Activated CD8-positive, alpha-beta memory T cell treated with anti-CD3 and anti-CD28 coated beads, Interleukin-2, amount 50 U/mL, for 24 hours (primary cell): ENCODE results near the gene BPI.
"Not testable (repeated sequence)": the region's sequence is repeated elsewhere in the genome, so short reads cannot be mapped to it uniquely, and the experiment has no call there.

Experiments used
- DNase-seq: peaks from one replicate; pipeline ENCODE4 v3.0.0-alpha.2; 2020; ENCODE audit errors: extremely low read depth

The BPI gene

DNA sequence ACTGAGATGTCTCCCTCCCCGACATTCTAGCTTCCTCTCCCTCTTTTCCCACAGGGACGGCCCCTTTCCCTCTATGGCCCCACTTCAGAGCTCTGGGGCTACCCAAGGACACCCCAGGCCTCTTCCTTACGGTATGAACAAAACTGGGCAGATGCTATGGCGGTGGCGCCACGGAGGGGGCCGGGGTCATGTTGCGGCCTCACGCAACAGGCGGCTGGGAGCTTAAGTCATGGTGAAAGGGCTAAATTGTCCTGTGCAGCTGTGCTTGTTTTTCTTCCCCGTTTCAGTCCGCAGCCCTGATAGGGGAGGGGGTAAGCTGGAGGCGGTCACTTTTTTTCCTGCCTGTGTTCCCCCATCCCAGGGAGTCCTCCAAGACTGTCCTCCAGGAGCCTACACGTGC lies 25.8 kb upstream of the BPI start:
- no peak for DNase-seq

DNA sequence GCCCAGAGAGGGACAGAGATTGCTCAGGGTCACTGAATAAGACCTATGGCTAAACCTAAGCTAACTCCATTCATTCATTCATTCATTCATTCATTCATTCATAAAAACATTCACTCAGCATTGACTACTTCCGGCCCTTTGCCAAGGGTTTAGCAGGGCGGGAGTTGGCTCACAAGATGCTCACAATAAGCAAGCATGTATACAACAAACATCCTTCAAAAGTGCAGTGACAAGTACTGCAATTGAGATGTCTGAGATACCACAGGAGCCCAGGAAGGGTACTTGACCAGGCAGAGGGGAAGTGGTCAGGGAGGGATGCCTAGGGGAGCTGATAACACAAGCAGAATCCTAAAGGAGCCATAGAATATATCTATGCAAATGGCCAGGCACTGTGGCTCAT lies 25.2 kb upstream of the BPI start:
- DNase-seq, result no peak

DNA sequence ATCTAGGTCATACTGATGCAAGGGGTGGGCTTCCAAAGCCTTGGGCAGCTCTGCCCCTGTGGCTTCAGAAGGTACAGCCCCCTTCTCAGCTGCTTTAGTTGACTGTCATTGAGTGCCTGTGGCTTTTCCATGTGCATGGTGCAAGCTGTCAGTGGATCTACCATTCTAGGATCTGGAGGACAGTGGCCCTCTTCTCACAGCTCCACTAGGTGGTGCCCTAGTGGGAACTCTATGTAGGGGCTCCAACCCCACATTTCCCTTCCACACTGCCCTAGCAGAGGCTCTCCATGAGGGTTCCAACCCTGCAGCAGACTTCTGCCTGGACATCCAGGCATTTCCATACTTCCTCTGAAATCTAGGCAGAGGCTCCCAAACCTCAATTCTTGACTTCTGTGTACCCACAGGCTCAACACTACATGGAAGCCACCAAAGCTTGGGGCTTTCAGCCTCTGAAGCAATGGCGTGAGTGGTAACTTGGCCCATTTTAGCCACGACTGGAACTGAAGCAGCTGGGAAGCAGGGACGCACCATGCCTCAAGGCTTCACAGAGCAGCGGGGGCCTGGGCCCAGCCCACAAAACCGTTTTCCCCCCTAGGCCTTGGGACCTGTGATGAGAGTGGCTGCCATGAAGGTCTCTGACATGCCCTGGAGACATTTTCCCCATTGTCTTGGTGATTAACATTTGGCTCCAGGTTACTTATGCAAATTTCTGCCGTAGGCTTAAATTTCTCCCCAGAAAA lies 22.6 kb upstream of the BPI start:
- not testable (repeated sequence) for DNase-seq

DNA sequence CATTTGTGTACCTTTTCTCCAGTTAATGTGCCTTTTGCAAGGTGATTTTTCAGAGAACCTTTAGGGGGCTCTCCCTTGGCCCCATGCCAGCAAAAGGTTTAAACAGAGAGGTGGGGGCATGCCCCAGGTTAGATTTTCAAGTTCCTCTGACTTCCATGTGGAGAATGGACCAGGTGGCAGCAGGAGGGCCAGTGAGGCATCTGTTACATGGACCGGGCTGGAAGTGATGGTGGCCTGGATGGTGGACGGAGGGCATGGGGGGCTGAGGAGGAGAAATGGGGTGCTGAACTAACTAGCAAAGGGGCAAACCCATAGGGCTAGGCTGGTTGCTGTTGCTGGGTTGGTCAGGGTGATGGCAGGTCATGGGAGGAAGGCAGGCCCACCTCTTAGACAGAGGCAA lies 20.7 kb upstream of the BPI start:
- DNase-seq, result no peak

DNA sequence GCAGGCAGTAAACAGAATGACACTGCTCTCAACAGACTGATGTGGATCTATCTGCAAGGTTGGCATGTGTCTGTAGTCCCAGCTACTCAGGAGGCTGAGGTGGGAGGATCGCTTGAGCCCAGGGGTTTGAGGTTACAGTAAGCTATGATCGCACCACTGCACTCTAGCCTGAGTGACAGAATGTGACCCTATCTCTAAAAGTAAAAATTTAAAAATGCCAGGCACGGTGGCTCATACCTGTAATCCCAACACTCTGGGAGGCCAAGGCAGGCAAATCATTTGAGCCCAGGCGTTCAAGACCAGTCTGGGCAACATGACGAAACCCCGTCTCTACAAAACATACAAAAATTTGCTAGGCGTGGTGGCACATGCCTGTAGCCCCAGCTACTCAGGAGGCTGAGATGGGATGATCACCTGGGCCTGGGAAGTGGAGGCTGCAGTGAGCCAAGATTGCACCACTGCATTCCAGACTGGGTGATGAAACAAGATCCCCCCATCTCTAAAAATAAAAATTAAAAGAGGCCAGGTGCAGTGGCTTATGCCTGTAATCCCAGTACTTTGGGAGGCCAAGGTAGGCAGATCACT lies 19.8 kb upstream of the BPI start:
- not testable (repeated sequence) for DNase-seq

DNA sequence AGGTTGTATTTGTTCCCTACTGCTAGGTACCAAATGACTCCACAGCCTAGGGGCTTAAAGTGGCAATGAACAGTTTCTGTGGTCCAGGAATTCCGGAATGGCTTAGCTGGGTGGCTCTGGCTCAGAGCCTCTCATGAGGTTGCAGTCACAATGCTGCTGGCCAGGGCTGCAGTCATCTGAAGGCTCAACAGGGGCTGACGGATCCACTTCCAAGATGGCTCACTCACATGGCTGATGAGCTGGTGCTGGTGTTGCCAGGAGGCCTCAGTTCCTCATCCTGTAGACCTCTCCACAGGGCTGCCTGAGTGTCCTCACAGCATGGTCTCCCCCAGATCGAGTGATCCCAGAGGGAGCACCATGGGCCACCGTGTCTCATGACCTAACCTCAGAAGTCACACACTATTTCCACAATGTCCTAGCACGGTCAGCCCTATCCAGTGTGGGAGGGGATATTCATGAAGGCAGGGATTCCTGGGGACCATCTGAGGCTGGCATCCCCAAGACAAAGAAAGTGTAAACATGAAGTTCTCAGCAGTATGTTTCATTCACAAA lies 19.0 kb upstream of the BPI start:
- no peak for DNase-seq

DNA sequence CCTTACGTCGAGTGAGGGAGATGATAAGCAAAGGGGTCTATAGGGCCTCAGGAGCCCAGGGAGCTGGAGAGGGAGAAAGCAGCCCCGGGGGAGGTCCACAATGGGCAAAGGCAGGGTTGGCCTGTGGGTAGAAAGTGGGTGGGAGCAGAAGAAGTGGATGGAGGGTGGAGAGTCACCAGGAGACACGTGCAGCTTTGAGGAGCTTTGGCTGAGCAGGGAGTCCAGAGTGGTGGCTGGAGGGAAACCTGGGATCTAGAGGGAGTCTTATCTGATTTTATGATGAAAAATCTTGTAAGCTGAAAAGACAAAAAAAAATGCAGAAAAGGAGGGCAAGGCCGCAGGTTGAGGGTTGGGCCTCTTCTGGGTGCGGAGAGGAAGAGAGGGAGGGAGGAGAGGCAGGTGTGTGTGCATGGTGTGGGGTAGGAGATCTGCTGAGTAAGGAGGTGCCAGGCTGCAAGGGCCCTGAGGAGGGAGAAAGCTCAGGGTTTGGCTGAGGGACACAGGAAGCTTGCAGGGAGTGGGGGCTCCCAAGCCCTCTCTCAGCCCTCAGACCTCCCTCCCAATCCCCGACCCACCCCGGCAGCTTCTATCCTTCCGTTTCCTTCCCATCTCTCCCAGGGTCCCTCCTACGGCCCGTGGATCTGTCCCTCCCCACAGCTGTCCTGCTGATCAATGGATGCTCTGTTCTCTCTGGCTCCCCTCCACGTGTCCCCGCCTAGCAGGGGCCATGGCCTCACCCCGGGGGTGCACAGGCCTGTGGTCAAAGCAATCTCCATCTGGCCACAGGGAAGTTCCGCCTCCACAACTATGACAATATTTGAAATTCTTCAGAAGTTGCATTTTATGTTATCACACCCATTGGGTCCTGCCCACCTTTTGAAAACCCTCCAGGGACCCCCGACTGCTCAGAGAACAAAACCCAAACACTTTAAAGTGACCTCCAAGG lies 17.1 kb upstream of the BPI start:
- DNase-seq, result no peak

DNA sequence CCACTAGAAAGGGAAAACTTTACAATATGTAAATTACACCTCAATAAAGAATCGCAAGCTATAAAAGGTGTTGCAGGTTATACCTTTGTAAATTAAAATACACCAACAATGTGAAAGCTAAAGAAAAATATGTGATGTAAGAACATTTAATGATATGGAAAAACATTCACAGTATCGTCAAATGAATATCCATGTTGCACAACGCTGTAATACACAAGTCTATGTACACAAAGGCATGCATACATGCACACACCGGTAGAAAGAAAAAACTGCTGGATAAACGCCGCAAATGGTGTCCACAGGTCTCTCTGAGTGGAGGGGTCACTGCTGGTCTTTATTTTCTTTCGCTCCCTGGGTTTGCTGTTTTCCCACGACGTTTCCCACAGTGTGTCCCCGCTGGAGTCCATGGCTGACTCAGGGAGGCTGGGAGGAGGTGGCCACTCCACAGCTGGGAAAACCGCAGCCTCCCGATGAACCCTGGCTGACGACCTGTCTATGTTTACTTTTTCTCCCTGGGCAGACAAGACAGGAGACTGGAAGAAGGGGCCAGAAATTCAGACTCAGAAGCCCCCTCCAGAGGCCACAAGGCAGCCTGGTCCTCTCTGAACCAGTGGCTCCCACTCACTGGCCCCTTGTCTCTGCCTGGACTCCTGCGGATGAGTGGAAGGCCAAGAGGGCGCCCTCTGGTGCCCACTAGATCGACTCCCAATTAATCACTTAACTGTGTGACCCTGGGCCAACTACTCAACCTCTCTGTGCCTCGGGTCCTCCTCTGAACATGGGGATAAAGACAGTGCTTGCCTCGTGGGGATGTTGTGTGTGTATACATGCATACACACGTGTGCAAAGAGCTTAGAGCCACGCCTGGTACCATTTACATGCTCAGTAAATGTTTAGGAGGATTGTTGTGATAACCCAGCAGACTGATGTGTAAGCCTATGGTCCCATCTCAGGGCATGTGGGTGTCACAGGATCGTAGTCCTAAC lies 12.8 kb upstream of the BPI start:
- no peak for DNase-seq

DNA sequence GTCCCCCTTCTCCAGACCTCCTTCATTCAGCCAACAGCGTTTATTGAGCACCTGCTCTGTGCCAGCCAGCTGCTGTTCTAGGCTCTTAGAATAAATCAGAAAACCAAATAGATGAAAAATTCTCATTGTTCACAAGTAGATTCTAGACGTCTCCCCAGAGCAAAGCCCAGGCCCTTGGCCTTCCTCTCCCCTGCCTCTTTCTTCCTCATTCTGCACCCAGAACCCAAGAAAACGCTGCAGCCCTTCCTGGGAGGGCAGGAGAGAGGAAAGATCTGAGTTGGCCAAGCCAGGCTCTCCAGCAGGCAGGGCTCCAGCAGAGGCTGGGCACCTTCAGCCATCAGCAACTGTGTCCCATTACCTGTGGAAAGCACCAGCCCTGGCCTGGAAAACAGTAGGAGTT lies 12.0 kb upstream of the BPI start:
- DNase-seq, result no peak

DNA sequence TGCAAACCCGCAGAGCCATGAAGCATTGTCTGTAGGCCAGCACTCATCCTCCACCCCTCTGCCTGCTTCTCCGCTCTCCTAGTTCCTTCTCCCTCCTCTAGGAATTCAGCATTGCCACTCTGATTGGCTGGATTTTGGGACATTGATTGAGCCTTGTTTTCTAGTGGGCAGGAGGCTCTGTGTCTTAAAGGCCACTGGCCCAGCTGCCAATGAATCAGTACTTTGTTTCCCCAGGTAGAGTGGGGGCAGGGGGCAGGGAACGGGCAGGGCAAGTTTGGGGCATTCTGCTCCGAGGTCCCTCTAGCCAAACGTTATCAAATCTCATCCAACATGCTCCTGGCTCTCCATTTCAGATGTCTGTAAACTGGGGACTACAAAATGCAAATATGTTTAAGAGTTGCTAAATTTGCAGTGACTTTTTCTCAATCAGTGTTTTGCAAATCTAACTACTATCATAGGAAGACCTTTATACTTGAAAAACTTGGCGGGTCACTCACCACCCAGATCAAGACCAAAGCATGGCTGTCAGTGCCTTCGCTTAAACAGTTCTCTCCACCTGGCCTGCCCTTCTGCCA lies 10.4 kb upstream of the BPI start:
- DNase-seq, result no peak

DNA sequence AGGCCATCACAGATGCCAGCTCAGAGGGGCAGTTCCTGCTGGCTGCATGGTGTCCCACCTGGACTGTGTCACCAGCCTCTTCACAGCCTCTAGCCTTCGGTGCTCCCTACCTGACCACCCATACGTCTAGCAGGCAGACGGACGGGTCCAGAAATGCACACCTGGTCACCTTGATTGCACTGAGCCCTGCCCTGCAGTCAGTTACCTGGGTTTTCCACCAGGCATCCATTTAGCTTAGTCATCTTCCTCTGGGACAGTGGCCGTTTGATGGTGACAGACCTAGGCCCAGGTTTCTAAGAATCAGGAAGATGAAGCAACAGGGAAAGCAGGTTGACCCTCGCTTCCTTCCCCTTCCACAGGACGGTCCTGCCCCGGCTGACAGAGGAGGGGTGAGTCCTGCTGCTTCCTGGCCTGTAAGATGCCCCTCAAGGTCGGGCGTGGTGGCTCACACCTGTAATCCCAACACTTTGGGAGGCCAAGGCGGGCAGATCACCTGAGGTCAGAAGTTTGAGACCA lies 9.8 kb upstream of the BPI start:
- no peak for DNase-seq

DNA sequence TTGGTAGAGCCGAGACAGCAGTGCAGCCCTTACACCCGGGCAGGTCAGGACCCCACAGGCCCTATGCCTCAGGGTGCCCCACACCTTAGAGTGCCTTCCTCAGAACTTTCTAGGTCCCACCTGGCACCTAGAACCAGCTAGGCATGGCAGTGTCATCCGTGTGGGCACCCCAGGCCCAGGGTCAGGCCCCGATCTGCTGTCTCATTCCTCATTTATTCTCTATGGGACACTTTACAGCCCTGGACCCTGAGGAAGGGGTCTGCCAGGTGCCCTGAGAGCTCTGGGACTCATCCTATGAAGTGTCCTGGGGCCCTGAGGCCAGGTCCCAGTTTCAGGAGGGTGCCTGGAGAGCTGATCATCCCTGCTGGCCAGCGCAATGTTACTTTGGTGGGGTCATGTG lies 8.1 kb upstream of the BPI start:
- DNase-seq, result no peak

DNA sequence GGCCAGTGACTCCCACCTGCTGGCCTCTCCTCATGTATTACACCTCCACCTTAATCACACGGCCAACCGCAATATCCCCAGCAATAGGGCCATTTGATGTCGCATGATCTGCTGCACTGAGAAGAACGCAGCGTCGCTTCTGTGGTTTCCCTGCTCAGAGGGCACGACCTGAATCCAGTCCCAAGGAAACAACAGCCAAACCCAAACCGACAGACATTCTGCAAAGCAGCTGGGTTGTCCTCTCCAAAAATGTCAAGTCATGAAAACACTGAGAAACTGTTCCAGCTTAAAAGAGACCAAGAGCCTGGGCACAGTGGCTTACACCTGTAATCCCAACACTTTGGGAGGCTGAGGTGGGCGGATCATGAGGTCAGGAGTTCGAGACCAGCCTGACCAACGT lies 7.5 kb upstream of the BPI start:
- no peak for DNase-seq

DNA sequence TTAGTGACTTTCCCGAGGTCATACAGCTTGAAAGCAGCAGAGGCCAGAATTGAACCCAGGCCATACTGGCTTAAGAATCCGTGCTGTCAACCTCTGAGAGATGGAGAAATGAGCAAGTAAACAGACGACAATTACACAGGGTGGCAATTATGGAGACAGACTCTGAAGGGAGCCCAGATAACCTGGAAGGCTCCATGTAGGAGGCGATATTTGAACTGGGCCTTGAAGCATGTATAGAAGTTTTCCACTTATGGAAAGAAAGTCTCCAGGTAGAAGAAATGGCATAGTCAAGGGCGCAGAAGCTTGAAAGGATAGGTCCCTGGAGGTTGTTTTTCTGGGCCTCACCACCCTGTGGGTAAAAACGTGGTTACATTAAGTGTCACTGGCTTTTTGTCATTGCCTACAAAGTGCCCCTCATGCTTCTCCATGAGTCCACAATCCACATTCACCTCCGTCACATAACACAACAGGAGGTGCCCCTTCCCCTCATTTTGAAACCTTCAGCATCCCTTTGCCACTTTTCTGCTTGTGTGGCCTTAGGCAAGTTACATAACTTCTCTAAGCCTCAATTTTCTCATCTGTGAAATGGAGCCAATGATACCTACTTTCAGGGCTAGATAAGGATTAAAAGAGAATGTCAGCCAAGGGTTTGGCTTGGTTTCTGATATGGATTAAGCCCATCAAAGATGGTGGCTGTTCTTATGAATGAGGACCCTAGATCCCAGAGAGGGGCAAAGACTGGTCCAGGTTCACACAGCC lies 5.9 kb upstream of the BPI start:
- no peak for DNase-seq

DNA sequence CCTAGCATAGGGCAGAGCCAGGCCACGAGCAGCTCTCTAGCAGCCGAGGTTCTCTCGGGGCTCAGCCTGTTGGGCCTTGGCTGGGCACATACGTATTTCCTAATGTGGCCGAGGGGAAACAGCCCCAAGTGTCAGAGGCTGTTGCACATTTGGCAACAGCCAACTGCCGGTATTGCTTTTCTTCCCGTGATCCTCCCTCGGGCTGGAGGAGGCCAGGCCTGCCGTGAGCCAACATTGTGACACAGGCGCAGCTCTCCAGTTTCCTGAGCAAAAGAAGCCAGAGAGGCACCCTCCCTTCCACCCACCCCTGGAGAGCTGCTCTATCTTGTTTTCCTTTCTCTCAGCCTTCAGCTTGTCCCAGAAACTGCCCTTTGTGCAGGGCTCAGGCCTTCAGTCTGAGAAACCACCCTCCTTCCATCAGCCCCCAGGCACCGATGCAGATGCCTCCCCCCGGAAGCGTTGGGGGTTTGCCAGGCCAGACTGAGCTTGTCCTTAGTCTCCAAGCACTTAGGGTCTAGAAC lies 5.1 kb upstream of the BPI start:
- no peak for DNase-seq

DNA sequence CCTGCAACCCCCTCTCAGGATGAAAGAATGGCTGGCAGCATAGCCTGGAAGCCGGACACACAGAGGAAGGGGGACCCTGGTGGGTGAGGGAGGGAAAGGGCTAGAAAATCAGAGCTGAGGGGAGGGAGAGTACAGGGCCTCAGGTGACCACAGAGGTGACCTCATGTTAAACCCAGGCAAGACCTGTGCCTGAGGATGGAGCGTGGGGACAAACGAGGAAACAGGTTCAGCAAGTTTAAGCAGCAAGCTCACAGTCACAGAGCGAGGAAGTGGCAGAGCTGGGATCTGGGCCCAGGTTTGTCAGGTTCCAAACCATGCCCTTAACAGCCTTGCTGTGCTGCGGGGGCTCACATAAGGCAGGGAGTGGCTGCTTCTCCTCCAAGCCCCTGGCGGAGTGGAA lies 4.0 kb upstream of the BPI start:
- no peak for DNase-seq

DNA sequence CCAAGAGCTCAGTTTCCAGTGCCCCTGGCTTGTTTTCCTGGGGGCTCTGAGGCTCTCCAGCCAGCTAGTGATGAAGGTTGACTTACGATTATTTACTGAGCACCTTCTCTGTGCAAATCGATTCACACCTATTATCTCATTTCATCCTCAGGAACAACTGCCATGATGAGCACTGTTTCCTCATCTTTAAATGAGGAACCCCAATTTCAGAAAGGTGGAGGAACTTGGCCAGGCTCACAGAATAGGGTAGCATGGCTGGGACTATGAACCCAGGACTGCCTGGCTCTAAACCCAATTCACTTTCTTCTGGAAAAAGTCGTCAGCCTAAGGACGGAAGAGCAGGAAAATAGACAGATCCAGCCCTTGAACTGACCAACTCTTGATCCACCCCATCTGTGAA lies 3.5 kb upstream of the BPI start:
- DNase-seq, result no peak

DNA sequence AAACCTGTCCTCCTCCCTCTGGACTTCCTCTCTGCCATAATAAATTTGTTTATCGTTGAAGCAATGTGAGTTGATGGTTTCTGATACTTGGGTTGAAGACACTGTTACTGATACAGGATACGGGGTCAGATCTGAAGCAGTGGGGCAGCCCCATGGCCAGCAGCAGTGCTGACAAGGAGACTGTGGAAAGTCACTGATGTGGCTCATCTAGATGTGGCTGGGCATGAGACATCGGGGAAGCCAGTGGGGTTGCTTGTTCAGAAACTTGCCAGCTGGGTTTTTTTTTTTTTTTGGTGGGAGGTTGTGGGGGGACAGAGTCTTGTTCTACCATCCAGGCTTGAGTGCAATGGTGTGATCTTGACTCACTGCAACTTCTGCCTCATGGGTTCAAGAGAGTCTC lies 2.6 kb upstream of the BPI start:
- no peak for DNase-seq

DNA sequence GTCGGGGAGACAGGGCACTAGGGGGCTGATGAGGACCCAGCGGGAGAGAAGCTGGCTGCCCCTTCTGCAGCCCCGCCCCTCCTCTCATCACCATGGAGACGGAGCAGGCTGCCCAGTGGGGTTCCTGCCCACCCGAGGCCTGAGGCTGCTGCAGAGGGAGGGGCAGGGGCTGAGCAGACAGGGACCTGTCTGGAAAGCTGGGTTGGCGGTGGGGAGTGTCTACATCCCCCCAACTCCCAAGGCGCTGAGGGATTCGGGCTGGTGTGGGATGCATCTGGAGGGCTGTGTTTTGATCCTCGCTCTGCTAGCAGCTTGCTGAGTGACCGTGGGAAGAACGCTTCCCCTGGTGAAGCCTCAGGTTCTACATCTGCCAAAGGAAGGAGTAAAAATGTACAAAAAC lies 1.2 kb upstream of the BPI start:
- DNase-seq, result no peak
